GM20431 (cell line): ENCODE measurements around the gene ZNF385A.
"Not testable (repeated sequence)": the region's sequence is repeated elsewhere in the genome, so short reads cannot be mapped to it uniquely, and the experiment has no call there.

Experiments used
- in situ Hi-C: fragments of 300-500 bp; cut with MseI, MboI; formaldehyde crosslinking; loops from one replicate; pipeline ENCODE4 v1.15.0; 2020; ENCODE audit warnings: low sequenced_read_pairs; ENCODE audit not compliant: unreplicated experiment

ZNF385A gene

GRCh38 chr12:54338698-54339296 lies 45.7 kb downstream of the ZNF385A start:
- in situ Hi-C loops: no loop called here

GRCh38 chr12:54337854-54338650 lies 46.5 kb downstream of the ZNF385A start:
- in situ Hi-C loops: no loop called here

GRCh38 chr12:54337280-54337842 lies 47.2 kb downstream of the ZNF385A start:
- in situ Hi-C loops: no loop called here

GRCh38 chr12:54333420-54334034 lies 51.0 kb downstream of the ZNF385A start:
- in situ Hi-C loops: no loop called here

GRCh38 chr12:54331461-54331860 lies 53.1 kb downstream of the ZNF385A start:
- in situ Hi-C loops: no loop called here

- in situ Hi-C loops: no loop called here
These were observed 54.1 kb downstream of the ZNF385A start for GRCh38 chr12:54330442-54330841.

- in situ Hi-C loops: no loop called here
These were observed 54.8 kb downstream of the ZNF385A start for GRCh38 chr12:54329759-54330158.

- in situ Hi-C loops: no loop called here
These were observed 55.8 kb downstream of the ZNF385A start for GRCh38 chr12:54328595-54329337.

GRCh38 chr12:54325442-54326109 lies 59.0 kb downstream of the ZNF385A start:
- in situ Hi-C loops: not testable (repeated sequence)

GRCh38 chr12:54324617-54325441 lies 59.7 kb downstream of the ZNF385A start, which contains the start of gene COPZ1:
Gene COPZ1 (plus strand): TSS chr12:54325131. CDS start chr12:54325164, 33 bp downstream.
- in situ Hi-C loops: no loop called here

- in situ Hi-C loops: no loop called here
These were observed 63.2 kb downstream of the ZNF385A start for GRCh38 chr12:54321363-54321762.
